Mammary epithelial cell (primary cell): ENCODE results near the gene TMEM131.

Experiments
- CTCF ChIP-seq, 2 donors: IDR thresholded peaks in 1 of 2; conservative IDR thresholded peaks in 1 of 2; 2 replicates each; pipeline ENCODE4 v1.5.1; 2011 to 2012; ENCODE audit warnings: inconsistent platforms in 2 of 2, low read length in 2 of 2, mild to moderate bottlenecking in 2 of 2, control low read depth in 1 of 2, low read depth in 1 of 2; ENCODE audit not compliant: insufficient read depth in 1 of 2; ENCODE audit errors: extremely low read depth in 1 of 2
- EZH2 ChIP-seq: IDR thresholded peaks from 2 replicates; pipeline ENCODE4 v1.6.1; 2012; ENCODE audit warnings: low read length, inconsistent platforms, borderline replicate concordance

DNA sequence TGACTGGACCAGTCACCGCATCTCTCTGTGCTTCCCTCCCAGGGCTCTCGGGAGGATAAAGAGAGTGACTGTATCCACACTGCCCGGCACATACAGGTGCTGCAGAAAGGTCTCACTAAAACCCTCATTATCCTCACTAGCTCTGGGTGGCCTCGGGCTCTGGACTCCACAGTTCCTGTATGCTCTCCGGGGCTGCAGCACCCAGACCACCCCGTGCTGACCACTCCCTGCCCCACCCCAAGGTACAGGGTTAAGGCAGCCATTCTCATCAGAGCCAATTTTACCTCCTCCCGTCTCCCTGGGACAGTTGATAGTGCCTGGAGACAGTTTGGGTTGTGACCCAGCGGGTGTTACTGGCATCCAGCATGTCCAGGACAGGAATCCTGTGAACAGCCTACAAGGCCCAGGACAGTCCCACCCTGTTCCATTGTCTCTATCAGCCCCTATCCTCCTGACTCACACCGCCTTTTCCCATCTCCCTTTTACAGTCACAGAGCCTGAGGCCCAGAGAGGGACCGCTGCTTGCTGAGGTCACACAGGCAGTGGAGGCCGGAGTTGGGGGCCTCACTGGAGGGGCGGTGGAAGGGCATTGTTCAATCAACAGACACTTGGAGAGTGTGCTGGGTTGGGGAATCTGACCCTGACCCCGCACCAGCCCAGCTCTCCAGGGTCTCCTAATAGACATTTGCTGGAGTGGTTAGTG is 280.6 kb downstream of the TMEM131 start:
- no peak for TF ChIP-seq CTCF (conservative IDR thresholded peaks at IDR 0.05 in 1 of 2, IDR thresholded peaks at IDR 0.05 in 1 of 2; ENCODE audit: extremely low read depth in 1 of 2, insufficient read depth in 1 of 2, low read depth in 1 of 2, low read length in 2 of 2)
- no peak for TF ChIP-seq EZH2
